HepG2 (cell line): ENCODE measurements around the gene FNBP1L. TPM values are rescaled to one million over a fixed set of nuclear protein-coding genes. Genes with fewer than 3 reads are reported as not detected.

Experiments used
- ATAC-seq: fragments of 200-7000 bp; cut with Tn5 transposase; 3 replicates; pipeline ENCODE4 v1.9.1; 2020; ENCODE audit warnings: mild to moderate bottlenecking, moderate library complexity
- BruUV-seq: library from RNA; stranded (reverse); fragments of 400-500 nt; replicated peaks from 2 replicates; lab custom pipeline; 2021; lab: Mats Ljungman, UMichigan
- CTCF ChIA-PET: fragments of 300-600 bp; formaldehyde crosslinking; extraction: SDS; loops from one replicate; lab custom pipeline; 2021; ENCODE audit warnings: low total read pairs, inconsistent platforms, low intra/inter-chr PET ratio; lab: Yijun Ruan, JAX
- POLR2A ChIA-PET: fragments of 350-600 bp; sonication (Branson Sonifier 250); formaldehyde crosslinking; loops from one replicate; lab custom pipeline; 2020; ENCODE audit warnings: antibody characterized with exemption, inconsistent platforms; lab: Yijun Ruan, JAX
- DNase-seq: peaks from one replicate; pipeline ENCODE4 v3.0.0-alpha.2; 2015; ENCODE audit warnings: low spot score
- FAIRE-seq: peaks from 3 replicates; lab custom pipeline; 2011; peaks lifted over from hg19 to GRCh38; lab: Jason Lieb, UNC
- H2AFZ ChIP-seq: one replicate; pipeline ENCODE4 v1.6.1; 2011; ENCODE audit warnings: low read length, inconsistent platforms
- H3K27ac ChIP-seq: fragments of 300-600 bp; 3 replicates; pipeline ENCODE4 v1.8.0; 2011; ENCODE audit warnings: mixed run types, mild to moderate bottlenecking, mixed read lengths, low read length, inconsistent platforms; ENCODE audit not compliant: insufficient read depth; ENCODE audit errors: extremely low read length
- H3K27me3 ChIP-seq, 2 experiments: fragments of 200-600 bp in 1 of 2; 2 replicates in 1 of 2; 3 replicates in 1 of 2; pipeline versions ENCODE4 v1.6.0 to v1.8.0; 2011; ENCODE audit warnings: low read length in 2 of 2, mild to moderate bottlenecking in 2 of 2, moderate library complexity in 2 of 2, inconsistent platforms in 1 of 2; ENCODE audit not compliant: insufficient read depth in 2 of 2, control insufficient read depth in 1 of 2
- H3K36me3 ChIP-seq, 2 experiments: fragments of 200-600 bp in 1 of 2; replicated peaks in 1 of 2; 2 replicates in 1 of 2; 3 replicates in 1 of 2; pipeline versions ENCODE4 v1.5.1 to v1.8.0; 2011; ENCODE audit warnings: low read length in 2 of 2, inconsistent platforms in 1 of 2; ENCODE audit not compliant: insufficient read depth in 2 of 2, control insufficient read depth in 1 of 2
- H3K4me1 ChIP-seq: 2 replicates; pipeline ENCODE4 v1.5.1; 2012; ENCODE audit warnings: low read length, inconsistent platforms; ENCODE audit not compliant: insufficient read depth
- H3K4me2 ChIP-seq: 2 replicates; pipeline ENCODE4 v1.6.0; 2011; ENCODE audit warnings: low read depth, low read length, inconsistent platforms
- H3K4me3 ChIP-seq, 3 experiments: fragments of 200-600 bp in 1 of 3; sonication (generic), shearing (Covaris generic) in 1 of 3; replicated peaks in 1 of 3; 2 replicates each; pipeline ENCODE4 v1.5.1; 2011 to 2016; ENCODE audit warnings: low read length in 3 of 3, inconsistent platforms in 2 of 3, low read depth in 2 of 3, mild to moderate bottlenecking in 2 of 3, control low read depth in 1 of 3, mixed read lengths in 1 of 3; ENCODE audit not compliant: insufficient read depth in 1 of 3
- H3K79me2 ChIP-seq: one replicate; pipeline ENCODE4 v1.6.1; 2011; ENCODE audit warnings: low read length, inconsistent platforms; ENCODE audit not compliant: insufficient read depth
- H3K9ac ChIP-seq: 2 replicates; pipeline ENCODE4 v1.6.0; 2011; ENCODE audit warnings: mild to moderate bottlenecking, low read depth, low read length, inconsistent platforms; ENCODE audit not compliant: insufficient read depth
- H3K9me3 ChIP-seq: 2 replicates; pipeline ENCODE4 v1.5.1; 2012; ENCODE audit warnings: mild to moderate bottlenecking, low read length
- H4K20me1 ChIP-seq: 2 replicates; pipeline ENCODE4 v1.6.0; 2011; ENCODE audit warnings: inconsistent platforms, mild to moderate bottlenecking, low read length, moderate library complexity; ENCODE audit not compliant: insufficient read depth
- FOSL2 ChIP-seq: sonication (generic); formaldehyde crosslinking; IDR thresholded peaks from 2 replicates; pipeline ENCODE4 v1.4.0; 2020; ENCODE audit warnings: missing genetic modification reagents
- GABPB1 ChIP-seq: IDR thresholded peaks from 2 replicates; pipeline ENCODE4 v1.6.1; 2016; ENCODE audit warnings: mild to moderate bottlenecking, missing genetic modification reagents, moderate library complexity, missing compliant biosample characterization
- JUND ChIP-seq: sonication (generic); formaldehyde crosslinking; IDR thresholded peaks from 2 replicates; pipeline ENCODE4 v1.8.0; 2022; ENCODE audit warnings: mild to moderate bottlenecking, missing genetic modification reagents
- MAZ ChIP-seq, 2 experiments: sonication (generic) in 1 of 2; formaldehyde crosslinking in 1 of 2; IDR thresholded peaks; 2 replicates each; pipeline versions ENCODE4 v1.5.0 to v1.6.1; 2012 to 2020; ENCODE audit warnings: low read depth in 2 of 2, mild to moderate bottlenecking in 2 of 2, borderline replicate concordance in 1 of 2, improper control_type of control experiment in 1 of 2, low read length in 1 of 2, missing genetic modification reagents in 1 of 2, moderate library complexity in 1 of 2
- SAP130 ChIP-seq: IDR thresholded peaks from 2 replicates; pipeline ENCODE4 v1.6.1; 2016; ENCODE audit warnings: low read depth
- SPEN ChIP-seq: sonication (generic); formaldehyde crosslinking; IDR thresholded peaks from 2 replicates; pipeline ENCODE4 v1.5.1; 2020; ENCODE audit warnings: low read depth, mild to moderate bottlenecking, missing genetic modification reagents
- ZBTB38 ChIP-seq: sonication (generic); formaldehyde crosslinking; IDR thresholded peaks from 2 replicates; pipeline ENCODE4 v1.5.1; 2020; ENCODE audit warnings: mild to moderate bottlenecking, missing genetic modification reagents
- ZNF12 ChIP-seq: sonication (generic); formaldehyde crosslinking; IDR thresholded peaks from 2 replicates; pipeline ENCODE4 v1.5.0; 2020; ENCODE audit warnings: missing genetic modification reagents
- ZNF20 ChIP-seq: sonication (generic); formaldehyde crosslinking; IDR thresholded peaks from 2 replicates; pipeline ENCODE4 v1.4.0; 2020; ENCODE audit warnings: mild to moderate bottlenecking, moderate library complexity, missing genetic modification reagents
- ZNF335 ChIP-seq: sonication (generic); formaldehyde crosslinking; IDR thresholded peaks from 2 replicates; pipeline ENCODE4 v1.4.0; 2020; ENCODE audit warnings: missing genetic modification reagents
- ZNF543 ChIP-seq: sonication (generic); formaldehyde crosslinking; IDR thresholded peaks from 2 replicates; pipeline ENCODE4 v1.4.0; 2020; ENCODE audit warnings: mild to moderate bottlenecking, missing genetic modification reagents
- WGBS: methylation state at CpG from one replicate; pipeline ENCODE4 v1.1.6; 2017; ENCODE audit warnings: low lambda C conversion rate; 5-methylcytosine and 5-hydroxymethylcytosine counted together
- in situ Hi-C: cut with HindIII; loops from 2 replicates; pipeline ENCODE4 v1.10.0; 2017; ENCODE audit warnings: low pct_unique_long_range_greater_than_20kb; ENCODE audit not compliant: extremely low pct_ligation_motif_present
- intact Hi-C: fragments of 100-400 bp; cut with micrococcal nuclease; formaldehyde crosslinking; loops from one replicate; pipeline ENCODE4 v1.10.0; 2022; ENCODE audit not compliant: unreplicated experiment
- polyA plus RNA-seq, 8 experiments: library from polyadenylated mRNA; depleted of rRNA in 3 of 8; stranded (reverse) in 7 of 8; unstranded in 1 of 8; fragments of >200 nt; fragmentation: Illumina TruSeq in 4 of 8; extraction: Trizol in 4 of 8; gene quantifications; 2 replicates each; pipeline versions ENCODE4 v1.2.1 to v1.2.3, GENCODE V29; 2011 to 2016; ENCODE audit warnings: low read depth in 4 of 8, missing spikeins in 1 of 8, mixed read lengths in 1 of 8; ENCODE audit not compliant: insufficient read depth in 1 of 8
- total RNA-seq, 5 experiments: library from RNA; depleted of rRNA; stranded (reverse); fragments of >200 nt; fragmentation: Illumina TruSeq; extraction: Trizol; gene quantifications; 2 replicates each; pipeline ENCODE4 v1.2.3, GENCODE V29; 2016; ENCODE audit warnings: low read depth in 1 of 5
- TF ChIP-seq, protein P1 (sequence below): sonication (generic); formaldehyde crosslinking; IDR thresholded peaks from 2 replicates; pipeline ENCODE4 v1.4.0; 2020; ENCODE audit warnings: missing genetic modification reagents

Gene FNBP1L
- total and polyA plus RNA-seq, 2 of the 13 experiments (the other 11 are each of a cell fraction or from before 2014, with no cell fraction given): 24.1 to 27.1 TPM

DNA sequence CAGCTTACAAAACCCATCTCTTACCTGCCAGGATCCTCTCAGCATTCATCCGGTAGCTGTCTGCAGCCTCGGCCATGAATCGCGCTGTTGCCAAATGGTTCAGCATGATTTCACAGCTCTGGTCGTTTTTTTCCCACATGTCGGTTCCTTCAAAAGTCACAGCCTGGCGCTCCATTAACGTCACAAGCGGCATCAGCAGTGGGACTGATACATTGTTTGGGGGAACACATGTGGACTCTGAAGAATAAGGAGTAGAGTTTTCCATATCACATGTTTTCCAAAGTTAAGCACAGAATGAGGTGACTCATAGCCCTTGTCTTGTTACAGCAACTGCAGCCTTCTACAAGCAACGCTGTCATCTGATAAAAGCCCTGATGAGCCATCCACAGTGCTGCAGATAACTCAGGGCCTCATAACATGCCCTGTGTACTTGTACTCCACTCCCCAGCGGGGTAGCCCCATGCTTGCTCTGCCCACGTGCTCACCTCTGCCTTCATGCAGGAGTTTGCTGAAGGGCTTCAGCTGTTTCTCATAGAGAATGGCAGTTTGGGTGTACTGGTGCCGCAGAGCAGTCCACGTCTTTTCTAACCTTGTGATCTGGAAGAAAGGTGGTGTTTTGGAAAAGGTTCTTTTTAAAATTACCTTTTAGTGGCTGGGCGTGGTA, 119.5 kb downstream of the FNBP1L start:
- H3K36me3 ChIP-seq: peaks cover 6 to 31% of the 10 kb centered on the region in 2 experiments; a peak in 4 of 5 replicates
- FAIRE-seq: no peak
- H3K79me2 ChIP-seq: no peaks in the 10 kb centered on the region
- ATAC-seq: peak; percentile 55
- TF ChIP-seq GABPB1 (CRISPR knock-in tag): no peak
- TF ChIP-seq SAP130 (CRISPR knock-in tag): peak; percentile 46; the same call in 1 of the 2 replicates
- peak; percentile 43; the same call in 1 of the 2 replicates for TF ChIP-seq ZBTB38
- no peak for TF ChIP-seq ZNF335 (CRISPR knock-in tag)
- no peak for TF ChIP-seq ZNF543 (CRISPR knock-in tag)
- no peak for TF ChIP-seq ZNF20
- TF ChIP-seq MAZ (IDR thresholded peaks at IDR 0.05; ENCODE audit: borderline replicate concordance, low read depth, low read length): no peak
- no peak for TF ChIP-seq MAZ (CRISPR knock-in tag; IDR thresholded peaks at IDR 0.05; ENCODE audit: low read depth)
- peak; percentile 74 for TF ChIP-seq FOSL2 (CRISPR knock-in tag)
- TF ChIP-seq ZNF12 (CRISPR knock-in tag): peak; percentile 89
- TF ChIP-seq, protein P1, sequence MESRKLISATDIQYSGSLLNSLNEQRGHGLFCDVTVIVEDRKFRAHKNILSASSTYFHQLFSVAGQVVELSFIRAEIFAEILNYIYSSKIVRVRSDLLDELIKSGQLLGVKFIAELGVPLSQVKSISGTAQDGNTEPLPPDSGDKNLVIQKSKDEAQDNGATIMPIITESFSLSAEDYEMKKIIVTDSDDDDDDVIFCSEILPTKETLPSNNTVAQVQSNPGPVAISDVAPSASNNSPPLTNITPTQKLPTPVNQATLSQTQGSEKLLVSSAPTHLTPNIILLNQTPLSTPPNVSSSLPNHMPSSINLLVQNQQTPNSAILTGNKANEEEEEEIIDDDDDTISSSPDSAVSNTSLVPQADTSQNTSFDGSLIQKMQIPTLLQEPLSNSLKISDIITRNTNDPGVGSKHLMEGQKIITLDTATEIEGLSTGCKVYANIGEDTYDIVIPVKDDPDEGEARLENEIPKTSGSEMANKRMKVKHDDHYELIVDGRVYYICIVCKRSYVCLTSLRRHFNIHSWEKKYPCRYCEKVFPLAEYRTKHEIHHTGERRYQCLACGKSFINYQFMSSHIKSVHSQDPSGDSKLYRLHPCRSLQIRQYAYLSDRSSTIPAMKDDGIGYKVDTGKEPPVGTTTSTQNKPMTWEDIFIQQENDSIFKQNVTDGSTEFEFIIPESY (CRISPR knock-in tag): peak; percentile 58; the same call in 1 of the 2 replicates
- TF ChIP-seq SPEN: no peak
- TF ChIP-seq JUND (CRISPR knock-in tag): no peak
- no peak overlapping the region for H3K9ac ChIP-seq
- intact Hi-C loops (no loop called here), in situ Hi-C loops (no loop called here)
- H3K4me2 ChIP-seq: no peak overlapping the region
- no peak overlapping the region for H3K4me3 ChIP-seq
- ChIA-PET CTCF (no interaction called here), POLR2A (no interaction called here)
- H2AFZ ChIP-seq: no peak overlapping the region
- 88% methylated on average over 15 of the region's 15 CpGs for WGBS
- no peaks in the 10 kb centered on the region for H3K4me1 ChIP-seq
- no peak overlapping the region for H3K27ac ChIP-seq
- DNase-seq: peak; percentile 55
- no peaks in the 10 kb centered on the region for H4K20me1 ChIP-seq
- no TSS peak for BruUV-seq
- no peaks in the 10 kb centered on the region for H3K27me3 ChIP-seq
- no peaks in the 10 kb centered on the region for H3K9me3 ChIP-seq
